KG1 (cell line): ENCODE measurements around the gene BRAT1.
A peak's percentile ranks its signal among the peaks of the same experiment; 100 is the strongest.

ENCODE experiments used
- DNase-seq: peaks from one replicate; lab custom pipeline; 2025; lab: John Stamatoyannopoulos, UW

Gene BRAT1

GRCh38 chr7:2510130-2510776 lies 45.1 kb downstream of the BRAT1 start:
- no peak for DNase-seq

- DNase-seq: no peak
Observed at GRCh38 chr7:2509298-2509906, 45.9 kb downstream of the BRAT1 start.

GRCh38 chr7:2508327-2509215 lies 46.8 kb downstream of the BRAT1 start:
- DNase-seq: peak; percentile 43

- DNase-seq: no peak
Observed at GRCh38 chr7:2507917-2508306, 47.4 kb downstream of the BRAT1 start.

- no peak for DNase-seq
Observed at GRCh38 chr7:2507208-2507916, 48.0 kb downstream of the BRAT1 start.

- DNase-seq: no peak
Observed at GRCh38 chr7:2505401-2505800, 49.9 kb downstream of the BRAT1 start.

DNA sequence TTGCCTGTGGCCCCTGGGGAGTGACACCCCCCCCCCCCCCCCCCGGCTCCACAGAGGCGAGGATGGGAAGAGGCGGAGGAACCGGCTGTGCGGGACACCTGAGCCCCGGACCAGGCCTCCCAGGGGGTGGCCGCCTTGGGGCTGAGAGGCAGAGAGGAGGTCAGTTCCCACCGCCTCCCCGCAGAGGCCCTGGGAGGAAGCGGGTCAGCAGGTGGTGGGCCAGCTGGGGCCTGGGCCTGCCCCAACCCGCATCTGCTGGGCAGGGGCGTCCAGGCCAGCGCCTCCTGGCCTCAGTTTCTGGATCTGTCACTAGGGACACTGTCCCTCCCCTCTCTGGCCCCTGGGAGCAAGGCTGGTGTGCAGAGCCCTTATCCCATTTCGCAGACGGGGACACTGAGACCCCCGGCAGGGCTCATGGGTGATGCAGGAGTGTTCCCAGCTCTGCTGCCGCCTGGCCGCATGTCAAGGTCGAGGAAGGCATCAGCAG lies 50.4 kb downstream of the BRAT1 start:
- no peak for DNase-seq

- no peak for DNase-seq
Observed at GRCh38 chr7:2504128-2504888, 51.0 kb downstream of the BRAT1 start.

DNA sequence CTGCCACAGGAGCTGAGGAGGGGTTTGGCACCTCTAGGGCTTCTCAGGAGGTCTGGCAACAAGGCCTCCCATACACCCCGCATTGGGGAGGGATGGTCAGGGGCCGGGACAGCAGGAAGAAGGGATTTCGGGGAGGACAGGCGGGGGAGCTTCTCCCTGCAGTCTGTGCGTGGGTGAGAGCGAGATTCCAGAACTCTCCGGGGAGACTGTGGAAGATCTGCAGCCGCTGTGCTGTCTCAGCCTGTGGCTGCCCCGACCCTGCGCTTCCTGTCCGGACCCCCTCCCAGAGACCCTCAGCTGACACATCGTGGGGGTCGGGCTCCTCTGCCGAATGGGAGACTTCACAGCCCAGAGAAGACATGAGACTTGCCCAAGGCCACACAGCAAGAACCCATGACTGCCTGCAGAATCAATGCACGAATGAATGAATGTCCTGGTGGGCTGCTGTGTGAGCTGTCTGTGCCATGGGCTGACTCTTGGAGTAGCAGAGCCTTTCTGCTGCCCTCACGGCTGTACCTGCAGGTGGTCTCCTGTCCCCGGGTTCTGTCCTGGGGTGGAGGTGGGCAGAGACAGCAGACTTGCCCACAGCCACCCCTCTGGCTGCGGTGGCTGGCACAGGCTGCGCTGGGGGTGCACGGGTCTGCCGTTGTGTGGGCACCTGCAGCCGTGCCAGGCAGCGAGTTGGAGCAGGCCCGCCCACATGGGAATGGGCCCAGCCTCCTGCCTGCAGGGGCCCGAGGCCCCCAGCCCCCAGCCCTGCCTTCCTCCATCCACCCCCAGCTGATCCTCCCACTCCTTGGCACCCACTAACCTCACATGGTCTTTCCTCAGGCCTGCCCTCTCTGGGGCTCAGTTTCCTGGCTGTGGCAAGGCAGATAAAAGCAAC lies 52.0 kb downstream of the BRAT1 start:
- no peak for DNase-seq

DNA sequence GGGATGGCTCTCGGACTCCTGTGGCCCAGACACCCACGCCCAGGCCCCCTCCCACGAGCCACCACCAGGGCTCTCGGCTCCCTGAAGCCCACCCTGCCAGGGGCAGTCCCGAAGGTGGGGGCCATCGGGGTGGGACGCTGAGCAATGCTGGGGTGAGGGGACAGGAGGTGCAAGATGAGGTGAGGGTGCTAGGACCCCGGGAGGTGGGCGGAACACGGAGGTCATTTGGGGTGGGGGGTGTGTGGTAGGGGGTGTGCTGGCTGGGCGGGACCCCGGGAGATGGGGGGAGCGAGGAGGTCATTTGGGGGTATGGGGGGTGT lies 52.7 kb downstream of the BRAT1 start:
- DNase-seq: no peak

GRCh38 chr7:2501947-2502646 lies 53.2 kb downstream of the BRAT1 start:
- DNase-seq: no peak

GRCh38 chr7:2500701-2501100 lies 54.6 kb downstream of the BRAT1 start:
- no peak for DNase-seq

GRCh38 chr7:2499719-2500430 lies 55.4 kb downstream of the BRAT1 start:
- no peak for DNase-seq

- DNase-seq: no peak
Observed at GRCh38 chr7:2499181-2499580, 56.1 kb downstream of the BRAT1 start.

- no peak for DNase-seq
Observed at GRCh38 chr7:2498708-2499107, 56.6 kb downstream of the BRAT1 start.

DNA sequence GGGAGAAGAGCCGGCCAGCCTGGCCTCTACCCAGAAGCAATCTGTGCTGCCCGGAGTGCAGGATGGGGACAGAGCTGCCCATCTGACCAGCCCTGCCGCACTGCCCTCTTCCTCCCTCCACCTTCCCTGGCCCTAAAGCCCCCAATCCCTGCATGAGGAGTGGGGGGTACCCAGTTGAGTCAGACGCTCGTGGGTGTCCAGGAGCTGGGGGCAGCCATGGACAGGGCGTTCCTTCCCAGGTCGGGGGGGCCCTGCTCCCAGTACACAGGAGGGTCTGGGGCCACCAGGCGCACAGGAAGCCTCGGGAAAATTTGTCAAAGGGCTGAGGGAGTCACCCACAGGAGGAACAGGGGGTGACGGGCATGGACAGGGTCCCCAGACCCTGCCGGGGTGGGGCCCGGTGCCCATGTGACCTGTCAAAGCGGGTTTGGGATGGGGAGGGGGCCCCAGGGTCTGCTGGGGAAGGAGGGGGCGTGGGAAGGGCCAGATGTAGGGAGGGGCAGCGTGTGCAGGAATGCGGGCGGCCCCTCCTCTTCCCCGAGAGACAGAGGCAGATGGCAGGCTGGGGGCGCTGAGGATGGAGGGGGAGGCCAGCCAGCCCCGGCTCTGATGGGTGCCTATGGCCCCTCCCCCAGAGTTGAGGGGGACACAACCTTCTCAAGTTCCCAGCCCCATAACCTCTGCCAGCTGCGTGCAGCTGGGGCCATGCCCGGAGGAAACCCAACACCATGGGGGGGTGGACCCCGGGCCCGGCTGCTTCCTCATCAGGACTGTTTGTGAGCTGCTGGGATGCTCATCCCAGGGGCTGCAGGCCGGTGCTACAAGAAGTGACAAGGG lies 57.6 kb downstream of the BRAT1 start:
- no peak for DNase-seq

GRCh38 chr7:2497065-2497464 lies 58.3 kb downstream of the BRAT1 start:
- DNase-seq: no peak

DNA sequence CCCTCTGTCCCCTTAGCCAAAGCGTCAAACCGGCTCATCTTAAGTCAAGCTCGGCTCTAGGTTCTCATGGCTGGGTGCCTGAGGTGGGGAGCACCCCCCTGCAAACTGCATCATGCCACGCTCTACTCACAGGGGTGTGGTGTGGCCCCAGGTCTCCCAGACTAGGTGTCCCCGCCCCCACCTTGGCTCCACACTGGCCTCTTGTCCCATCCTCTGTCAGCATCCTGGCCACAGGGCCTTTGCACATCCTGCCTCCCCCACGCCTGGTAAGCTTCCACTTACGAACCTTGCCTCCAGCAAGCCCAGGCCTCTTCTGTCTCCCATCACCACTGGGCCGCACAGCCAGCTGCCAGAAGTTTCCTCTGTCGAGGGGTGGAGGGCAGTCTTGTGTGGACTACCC lies 58.9 kb downstream of the BRAT1 start:
- DNase-seq: no peak
